Activated CD8-positive, alpha-beta memory T cell treated with anti-CD3 and anti-CD28 coated beads for 36 hours (primary cell): ENCODE data around the gene NDUFA13. TPM values are rescaled to one million over a fixed set of nuclear protein-coding genes. Genes with fewer than 3 reads are reported as not detected.

Experiments
- CTCF ChIA-PET: fragments of 350-600 bp; sonication (Branson Sonifier 250); formaldehyde crosslinking; loops from one replicate; lab custom pipeline; 2021; ENCODE audit warnings: antibody characterized with exemption; lab: Charles Lee
- POLR2A ChIA-PET: fragments of 350-600 bp; sonication (Branson Sonifier 250); formaldehyde crosslinking; loops from one replicate; lab custom pipeline; 2021; ENCODE audit warnings: antibody characterized with exemption; lab: Charles Lee
- total RNA-seq, 2 experiments: library from RNA; stranded (reverse); gene quantifications; one replicate each; pipeline ENCODE4 v1.2.3, GENCODE V29; 2021

The NDUFA13 gene
- total RNA-seq, 2 experiments from 2014 or later, result 337 to 339 TPM

- CTCF ChIA-PET, result no interaction called here
- POLR2A ChIA-PET, result no interaction called here
These were observed 13.0 kb upstream of the NDUFA13 start for GRCh38 chr19:19502808-19503602.

- ChIA-PET CTCF (interaction anchor here (1.0 to 1.1 kb wide), 2 partner anchors 10 to 14 kb away, joined by 3 read pairs; partner anchors contain the start of gene TSSK6), POLR2A (interaction anchor here (0.6 to 0.7 kb wide), 2 partner anchors 30 to 153 kb away, joined by 4 to 5 read pairs; no protein-coding TSS in a partner anchor)
These were observed 11.0 kb upstream of the NDUFA13 start for GRCh38 chr19:19504754-19505668.

GRCh38 chr19:19505669-19506326 is 10.2 kb upstream of the NDUFA13 start:
- POLR2A ChIA-PET, result no interaction called here

GRCh38 chr19:19506592-19506991 is 9.4 kb upstream of the NDUFA13 start:
- ChIA-PET CTCF (no interaction called here), POLR2A (no interaction called here)

More at GRCh38 chr19:19505669-19506326, 10.2 kb upstream of the NDUFA13 start:
- CTCF ChIA-PET, result no interaction called here

- ChIA-PET CTCF (interaction anchor here (2.0 kb wide), 1 partner anchor 25 kb away, joined by 9 read pairs; no protein-coding TSS in a partner anchor), POLR2A (interaction anchor here (0.5 kb wide), 1 partner anchor 15 kb away, joined by 9 read pairs; no protein-coding TSS in a partner anchor)
These were observed 8.7 kb upstream of the NDUFA13 start for GRCh38 chr19:19507354-19507753.

- POLR2A ChIA-PET, result no interaction called here
- CTCF ChIA-PET, result interaction anchor here (0.6 to 2.0 kb wide), 2 partner anchors 24 to 121 kb away, joined by 4 to 9 read pairs; no protein-coding TSS in a partner anchor
These were observed 7.8 kb upstream of the NDUFA13 start for GRCh38 chr19:19508217-19508616.

- CTCF ChIA-PET, result interaction anchor here (2.3 kb wide), 1 partner anchor 19 kb away, joined by 15 read pairs; no protein-coding TSS in a partner anchor
- POLR2A ChIA-PET, result no interaction called here
These were observed 5.6 kb upstream of the NDUFA13 start for GRCh38 chr19:19510432-19510831.

- CTCF ChIA-PET, result no interaction called here
- POLR2A ChIA-PET, result no interaction called here
These were observed 2.3 kb upstream of the NDUFA13 start for GRCh38 chr19:19513682-19514081.

GRCh38 chr19:19514215-19514657 is 1.8 kb upstream of the NDUFA13 start:
- CTCF ChIA-PET, result no interaction called here
- POLR2A ChIA-PET, result interaction anchor here (1.5 kb wide), 1 partner anchor 192 kb away, joined by 3 read pairs; no protein-coding TSS in a partner anchor

GRCh38 chr19:19514881-19515641 is 964 bp upstream of the NDUFA13 start, which contains the start of gene TSSK6:
Gene TSSK6 (minus strand): TSS chr19:19515548. CDS start chr19:19515427, 121 bp downstream.
- ChIA-PET CTCF (interaction anchor here (0.7 to 1.3 kb wide), 2 partner anchors 11 to 25 kb away, joined by 3 to 5 read pairs; no protein-coding TSS in a partner anchor), POLR2A (interaction anchor here (0.7 to 1.5 kb wide), 4 partner anchors 26 to 193 kb away, joined by 3 to 9 read pairs (median 4); no protein-coding TSS in a partner anchor)

- POLR2A ChIA-PET, result interaction anchor here (0.7 kb wide), 2 partner anchors 188 to 517 kb away, joined by 4 to 5 read pairs; no protein-coding TSS in a partner anchor
- CTCF ChIA-PET, result interaction anchor here (0.8 to 2.5 kb wide), 4 partner anchors 15 to 112 kb away, joined by 3 to 7 read pairs (median 4); partner anchors contain the start of gene GATAD2A
These were observed 1.2 kb downstream of the NDUFA13 start for GRCh38 chr19:19517235-19517619.

- CTCF ChIA-PET, result no interaction called here
- POLR2A ChIA-PET, result no interaction called here
These were observed 5.0 kb downstream of the NDUFA13 start for GRCh38 chr19:19520989-19521388.

GRCh38 chr19:19523177-19523576 is 7.2 kb downstream of the NDUFA13 start:
- ChIA-PET CTCF (no interaction called here), POLR2A (no interaction called here)

GRCh38 chr19:19524053-19524452 is 8.0 kb downstream of the NDUFA13 start:
- ChIA-PET CTCF (no interaction called here), POLR2A (no interaction called here)

- ChIA-PET POLR2A (no interaction called here), CTCF (no interaction called here)
These were observed 9.8 kb downstream of the NDUFA13 start for GRCh38 chr19:19525611-19526380.

GRCh38 chr19:19526581-19527370 is 10.8 kb downstream of the NDUFA13 start:
- CTCF ChIA-PET, result interaction anchor here (1.2 to 1.3 kb wide), 2 partner anchors 25 to 28 kb away, joined by 3 to 4 read pairs; no protein-coding TSS in a partner anchor
- POLR2A ChIA-PET, result no interaction called here
